ENCODE data around the gene ZNF511.

- TF ChIP-seq, protein P1, sequence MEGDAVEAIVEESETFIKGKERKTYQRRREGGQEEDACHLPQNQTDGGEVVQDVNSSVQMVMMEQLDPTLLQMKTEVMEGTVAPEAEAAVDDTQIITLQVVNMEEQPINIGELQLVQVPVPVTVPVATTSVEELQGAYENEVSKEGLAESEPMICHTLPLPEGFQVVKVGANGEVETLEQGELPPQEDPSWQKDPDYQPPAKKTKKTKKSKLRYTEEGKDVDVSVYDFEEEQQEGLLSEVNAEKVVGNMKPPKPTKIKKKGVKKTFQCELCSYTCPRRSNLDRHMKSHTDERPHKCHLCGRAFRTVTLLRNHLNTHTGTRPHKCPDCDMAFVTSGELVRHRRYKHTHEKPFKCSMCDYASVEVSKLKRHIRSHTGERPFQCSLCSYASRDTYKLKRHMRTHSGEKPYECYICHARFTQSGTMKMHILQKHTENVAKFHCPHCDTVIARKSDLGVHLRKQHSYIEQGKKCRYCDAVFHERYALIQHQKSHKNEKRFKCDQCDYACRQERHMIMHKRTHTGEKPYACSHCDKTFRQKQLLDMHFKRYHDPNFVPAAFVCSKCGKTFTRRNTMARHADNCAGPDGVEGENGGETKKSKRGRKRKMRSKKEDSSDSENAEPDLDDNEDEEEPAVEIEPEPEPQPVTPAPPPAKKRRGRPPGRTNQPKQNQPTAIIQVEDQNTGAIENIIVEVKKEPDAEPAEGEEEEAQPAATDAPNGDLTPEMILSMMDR (conservative IDR thresholded peaks at IDR 0.05; ENCODE audit: low read depth, low read length) = no peak
- TF ChIP-seq EZH2 (IDR thresholded peaks at IDR 0.05; ENCODE audit: low read length, unreplicated experiment) = no peak
Measured at GRCh38 chr10:133343558-133343957, 34.8 kb downstream of the ZNF511 start.

Data from PC-3 (cell line).